Right hindlimb (tissue), 1 donor: Measurements from ENCODE around the gene MTHFR.

Experiments used
- DNase-seq: peaks from one replicate; pipeline ENCODE4 v3.0.0-alpha.2; 2018

MTHFR gene

GRCh38 chr1:11780380-11781147 lies 25.2 kb downstream of the MTHFR start:
- DNase-seq, result no peak

GRCh38 chr1:11779715-11780379 lies 25.9 kb downstream of the MTHFR start:
- no peak for DNase-seq

- no peak for DNase-seq
These were observed 26.7 kb downstream of the MTHFR start for GRCh38 chr1:11778844-11779623.

GRCh38 chr1:11778336-11778735 lies 27.4 kb downstream of the MTHFR start:
- DNase-seq, result no peak

GRCh38 chr1:11777658-11778322 lies 28.0 kb downstream of the MTHFR start:
- DNase-seq, result no peak

GRCh38 chr1:11774753-11775152 lies 31.0 kb downstream of the MTHFR start:
- DNase-seq, result no peak

GRCh38 chr1:11772458-11772857 lies 33.3 kb downstream of the MTHFR start:
- DNase-seq, result no peak

GRCh38 chr1:11771481-11772043 lies 34.2 kb downstream of the MTHFR start:
- DNase-seq, result no peak

GRCh38 chr1:11770011-11770410 lies 35.8 kb downstream of the MTHFR start:
- no peak for DNase-seq

- no peak for DNase-seq
These were observed 36.5 kb downstream of the MTHFR start for GRCh38 chr1:11769274-11769673.

GRCh38 chr1:11768821-11769220 lies 36.9 kb downstream of the MTHFR start:
- DNase-seq, result no peak

- peak; percentile 63 for DNase-seq
These were observed 37.7 kb downstream of the MTHFR start for GRCh38 chr1:11767922-11768704.

- no peak for DNase-seq
These were observed 39.4 kb downstream of the MTHFR start for GRCh38 chr1:11766429-11766776.

GRCh38 chr1:11765661-11766428 lies 39.9 kb downstream of the MTHFR start:
- DNase-seq, result no peak

- no peak for DNase-seq
These were observed 41.2 kb downstream of the MTHFR start for GRCh38 chr1:11764519-11764918.

- DNase-seq, result no peak
These were observed 41.6 kb downstream of the MTHFR start for GRCh38 chr1:11764115-11764514.

- DNase-seq, result no peak
These were observed 43.8 kb downstream of the MTHFR start, which contains the start of gene C1orf167 for GRCh38 chr1:11761988-11762406. Gene C1orf167 (plus strand): TSS chr1:11762193. CDS start chr1:11764401, 2,208 bp downstream.

- no peak for DNase-seq
These were observed 44.5 kb downstream of the MTHFR start for GRCh38 chr1:11761285-11761684.

- no peak for DNase-seq
These were observed 46.0 kb downstream of the MTHFR start for GRCh38 chr1:11759791-11760190.

- DNase-seq, result no peak
These were observed 48.7 kb downstream of the MTHFR start for GRCh38 chr1:11757047-11757446.

- no peak for DNase-seq
These were observed 52.1 kb downstream of the MTHFR start for GRCh38 chr1:11753555-11754208.
